ENCODE measurements around the gene HTR1E. TPM values are rescaled to one million over a fixed set of nuclear protein-coding genes. Genes with fewer than 3 reads are reported as not detected.
"Not testable (repeated sequence)": the region's sequence is repeated elsewhere in the genome, so short reads cannot be mapped to it uniquely, and the experiment has no call there.

Gene HTR1E, protein sequence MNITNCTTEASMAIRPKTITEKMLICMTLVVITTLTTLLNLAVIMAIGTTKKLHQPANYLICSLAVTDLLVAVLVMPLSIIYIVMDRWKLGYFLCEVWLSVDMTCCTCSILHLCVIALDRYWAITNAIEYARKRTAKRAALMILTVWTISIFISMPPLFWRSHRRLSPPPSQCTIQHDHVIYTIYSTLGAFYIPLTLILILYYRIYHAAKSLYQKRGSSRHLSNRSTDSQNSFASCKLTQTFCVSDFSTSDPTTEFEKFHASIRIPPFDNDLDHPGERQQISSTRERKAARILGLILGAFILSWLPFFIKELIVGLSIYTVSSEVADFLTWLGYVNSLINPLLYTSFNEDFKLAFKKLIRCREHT
- not detected for total RNA-seq
- long read RNA-seq, donor 1, result 0 reads
- long read RNA-seq, donor 2, result 0 reads

DNA sequence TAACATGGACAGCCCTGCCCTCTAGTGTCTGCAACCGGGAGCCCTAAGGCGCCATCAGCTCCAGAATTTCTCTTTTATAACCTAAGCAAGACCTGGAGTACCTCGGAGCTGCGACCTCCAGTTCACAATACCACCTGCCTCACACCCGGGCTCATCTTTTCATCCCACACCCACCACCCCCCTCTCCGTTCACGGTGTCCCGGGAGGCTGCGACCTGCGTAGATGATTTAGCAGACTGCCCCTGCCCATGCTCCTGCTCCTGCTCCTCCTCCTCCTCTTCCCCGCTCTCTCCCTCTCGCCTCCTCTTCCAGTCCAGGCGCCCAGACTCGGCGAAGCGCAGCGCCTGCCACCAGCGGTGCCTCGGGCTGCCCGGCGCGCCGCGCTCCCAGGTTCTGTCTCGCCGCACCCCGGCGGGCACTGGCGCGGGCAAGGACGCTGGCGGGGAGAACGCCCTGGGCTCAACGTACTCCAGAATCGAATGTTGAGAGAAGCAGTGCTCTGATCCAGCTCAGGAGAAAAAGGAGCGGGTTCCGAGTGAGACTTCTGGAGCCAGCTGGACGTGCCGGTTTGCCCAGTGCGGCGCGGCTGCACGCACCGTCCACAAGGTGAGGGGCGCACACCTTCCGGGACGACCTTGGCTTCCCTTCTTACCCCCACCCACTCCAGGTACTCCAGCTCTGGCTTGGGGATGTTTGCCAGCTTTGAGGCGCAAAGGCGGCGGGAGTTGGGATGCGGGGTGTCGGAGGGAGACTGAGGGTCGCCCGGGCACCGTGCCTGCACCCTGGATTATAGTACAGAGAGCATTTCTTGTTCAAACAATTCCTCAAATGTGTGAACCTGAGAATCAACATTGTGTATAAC, at the start of gene HTR1E:
HTR1E (plus strand) TSS at position 310 of the 861 bp plus-strand sequence. CDS start 77,807 bp downstream, outside the sequence.
- DNase-seq (peak in 1 of 3 donors; percentile 6), ATAC-seq (no peak)
- H3K36me3 ChIP-seq (ENCODE audit: low read depth), result no peaks in the 10 kb centered on the region
- TF ChIP-seq, protein P1, sequence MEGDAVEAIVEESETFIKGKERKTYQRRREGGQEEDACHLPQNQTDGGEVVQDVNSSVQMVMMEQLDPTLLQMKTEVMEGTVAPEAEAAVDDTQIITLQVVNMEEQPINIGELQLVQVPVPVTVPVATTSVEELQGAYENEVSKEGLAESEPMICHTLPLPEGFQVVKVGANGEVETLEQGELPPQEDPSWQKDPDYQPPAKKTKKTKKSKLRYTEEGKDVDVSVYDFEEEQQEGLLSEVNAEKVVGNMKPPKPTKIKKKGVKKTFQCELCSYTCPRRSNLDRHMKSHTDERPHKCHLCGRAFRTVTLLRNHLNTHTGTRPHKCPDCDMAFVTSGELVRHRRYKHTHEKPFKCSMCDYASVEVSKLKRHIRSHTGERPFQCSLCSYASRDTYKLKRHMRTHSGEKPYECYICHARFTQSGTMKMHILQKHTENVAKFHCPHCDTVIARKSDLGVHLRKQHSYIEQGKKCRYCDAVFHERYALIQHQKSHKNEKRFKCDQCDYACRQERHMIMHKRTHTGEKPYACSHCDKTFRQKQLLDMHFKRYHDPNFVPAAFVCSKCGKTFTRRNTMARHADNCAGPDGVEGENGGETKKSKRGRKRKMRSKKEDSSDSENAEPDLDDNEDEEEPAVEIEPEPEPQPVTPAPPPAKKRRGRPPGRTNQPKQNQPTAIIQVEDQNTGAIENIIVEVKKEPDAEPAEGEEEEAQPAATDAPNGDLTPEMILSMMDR (IDR thresholded peaks at IDR 0.05), result no peak
- no peaks in the 10 kb centered on the region for H3K4me1 ChIP-seq (ENCODE audit: low read depth)
- H3K4me3 ChIP-seq, result no peak within 1 kb of the TSS
- intact Hi-C loops (cut with DNase I, micrococcal nuclease), result no loop called here
- no peaks in the 10 kb centered on the region for H3K9me3 ChIP-seq

DNA sequence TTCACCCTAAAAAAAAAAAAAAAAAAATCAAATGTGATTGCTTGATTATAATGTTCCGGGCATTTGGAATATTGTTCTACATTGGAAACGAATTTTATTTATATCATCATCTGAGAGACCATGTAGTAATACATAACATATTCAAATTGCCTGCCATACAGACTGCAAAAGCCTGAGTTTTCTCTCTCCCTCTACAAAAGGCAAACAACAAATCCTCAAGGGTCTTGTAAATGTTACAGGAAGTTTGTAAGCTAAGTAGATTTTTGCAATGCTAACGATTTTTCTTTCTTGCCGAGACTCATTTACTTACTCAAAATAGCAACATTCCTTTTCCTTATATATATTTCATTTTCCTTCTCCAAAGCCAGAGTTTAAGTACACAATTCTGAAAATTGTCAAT, 49.0 kb upstream of the HTR1E start:
- H3K4me1 ChIP-seq (ENCODE audit: low read depth), result no peaks in the 10 kb centered on the region
- intact Hi-C loops (cut with DNase I, micrococcal nuclease), result no loop called here

DNA sequence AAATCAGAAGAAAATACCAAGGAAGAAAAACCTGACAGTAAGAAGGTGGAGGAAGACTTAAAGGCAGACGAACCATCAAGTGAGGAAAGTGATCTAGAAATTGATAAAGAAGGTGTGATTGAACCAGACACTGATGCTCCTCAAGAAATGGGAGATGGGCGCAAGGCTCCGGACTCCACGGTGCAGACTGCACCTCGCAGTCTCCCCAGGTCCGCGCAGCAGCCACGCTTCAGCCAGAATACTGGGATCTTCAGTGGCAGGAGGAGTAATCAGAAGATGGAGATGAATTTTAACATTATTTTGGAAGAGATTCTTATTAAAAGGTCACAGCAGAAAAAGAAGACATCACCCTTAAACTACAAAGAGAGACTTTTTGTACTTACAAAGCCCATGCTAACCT, 40.1 kb upstream of the HTR1E start:
- ATAC-seq, result not testable (repeated sequence)

More for the DNA sequence above, 49.0 kb upstream of the HTR1E start:
- Histone ChIP-seq H3K36me3 (ENCODE audit: low read depth) (no peaks in the 10 kb centered on the region), H3K9me3 (peaks cover 19% of the 10 kb centered on the region), H3K4me3 (no peak overlapping the region)
- TF ChIP-seq, protein P1 (IDR thresholded peaks at IDR 0.05), result no peak
- DNase-seq (no peak), ATAC-seq (no peak)

DNA sequence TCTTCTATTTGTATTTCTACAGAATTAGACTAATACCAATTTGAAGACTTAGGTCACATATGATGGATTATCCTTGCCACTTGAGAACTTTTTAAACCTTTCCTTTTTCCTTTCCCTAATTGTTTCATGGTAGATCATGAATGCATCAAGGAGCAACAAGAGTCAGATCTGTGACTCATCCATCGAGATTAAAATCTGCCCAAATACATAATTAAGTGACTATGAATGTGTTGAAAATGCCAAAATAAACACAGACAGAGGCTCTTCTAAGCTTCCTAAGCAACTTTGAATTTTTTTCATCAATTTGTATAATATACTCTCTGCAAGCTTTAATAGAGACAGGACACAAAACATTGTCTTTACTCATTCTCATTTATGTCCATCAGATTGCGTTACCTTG, 23.5 kb upstream of the HTR1E start:
- Histone ChIP-seq H3K4me3 (no peak overlapping the region), H3K36me3 (ENCODE audit: low read depth) (no peaks in the 10 kb centered on the region), H3K4me1 (ENCODE audit: low read depth) (no peaks in the 10 kb centered on the region), H3K9me3 (no peaks in the 10 kb centered on the region)
- no peak for ATAC-seq
- TF ChIP-seq, protein P1 (IDR thresholded peaks at IDR 0.05), result no peak
- intact Hi-C loops (cut with DNase I, micrococcal nuclease), result no loop called here
- DNase-seq, result no peak

More for the DNA sequence above, 40.1 kb upstream of the HTR1E start:
- H3K4me3 ChIP-seq; intact Hi-C loops (cut with DNase I, micrococcal nuclease); H3K36me3 ChIP-seq (ENCODE audit: low read depth); H3K9me3 ChIP-seq; DNase-seq; H3K4me1 ChIP-seq (ENCODE audit: low read depth): not testable (repeated sequence)

DNA sequence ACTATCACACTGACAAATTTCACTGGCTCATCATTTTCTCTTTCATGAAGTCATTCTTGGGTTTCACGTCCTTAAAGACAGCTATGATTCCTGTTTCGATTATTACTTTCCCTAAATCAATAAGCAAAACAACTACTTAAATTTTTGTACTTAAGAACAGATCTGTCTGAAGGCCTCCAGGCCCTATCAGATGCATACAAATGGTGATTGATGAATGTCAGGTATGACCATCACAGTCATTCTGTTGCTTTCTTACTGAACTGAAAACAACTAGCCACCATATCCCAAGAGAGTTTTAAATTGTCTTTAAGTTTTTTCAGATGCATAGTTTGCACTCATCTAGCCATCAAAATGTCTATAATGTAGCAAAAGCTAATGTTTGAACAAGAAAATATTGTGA, 20.9 kb upstream of the HTR1E start:
- TF ChIP-seq, protein P1 (IDR thresholded peaks at IDR 0.05), result no peak
- no peak overlapping the region for H3K4me3 ChIP-seq
- no peaks in the 10 kb centered on the region for H3K4me1 ChIP-seq (ENCODE audit: low read depth)
- intact Hi-C loops (cut with DNase I, micrococcal nuclease), result no loop called here
- DNase-seq (no peak), ATAC-seq (no peak)
- no peaks in the 10 kb centered on the region for H3K36me3 ChIP-seq (ENCODE audit: low read depth)
- no peaks in the 10 kb centered on the region for H3K9me3 ChIP-seq

DNA sequence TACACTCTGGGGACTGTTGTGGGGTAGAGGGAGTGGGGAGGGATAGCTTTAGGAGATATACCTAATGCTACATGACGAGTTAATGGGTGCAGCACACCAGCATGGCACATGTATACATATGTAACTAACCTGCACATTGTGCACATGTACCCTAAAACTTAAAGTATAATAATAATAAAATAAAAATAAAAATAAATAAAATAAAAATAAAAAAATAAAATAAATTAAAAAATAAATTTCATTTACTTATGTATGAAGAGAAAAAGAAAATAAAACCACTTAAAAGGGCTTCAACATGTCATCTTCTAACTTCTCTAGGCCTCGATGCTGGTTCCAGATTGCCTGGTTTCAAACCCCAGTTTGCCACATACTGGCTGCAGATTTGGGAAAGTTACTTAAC, 10.2 kb upstream of the HTR1E start:
- intact Hi-C loops (cut with DNase I, micrococcal nuclease); DNase-seq; ATAC-seq; H3K9me3 ChIP-seq; H3K36me3 ChIP-seq (ENCODE audit: low read depth); H3K4me3 ChIP-seq; H3K4me1 ChIP-seq (ENCODE audit: low read depth): not testable (repeated sequence)

DNA sequence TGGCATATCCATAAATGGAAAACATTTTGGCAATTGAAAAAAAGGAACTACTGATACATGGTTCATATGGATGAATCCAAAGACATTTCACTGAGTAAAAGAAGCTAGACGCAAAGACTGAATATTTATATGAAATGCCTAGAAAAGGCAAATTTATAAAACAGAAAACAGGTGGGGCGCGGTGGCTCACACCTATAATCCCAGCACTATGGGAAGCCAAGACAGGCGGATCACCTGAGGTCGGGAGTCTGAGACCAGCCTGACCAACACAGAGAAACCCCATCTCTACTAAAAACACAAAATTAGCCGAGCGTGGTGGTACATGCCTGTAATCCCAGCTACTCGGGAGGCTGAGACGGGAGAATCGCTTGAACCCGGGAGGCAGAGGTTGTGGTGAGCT, 9.5 kb upstream of the HTR1E start:
- DNase-seq; H3K9me3 ChIP-seq; H3K36me3 ChIP-seq (ENCODE audit: low read depth); intact Hi-C loops (cut with DNase I, micrococcal nuclease); H3K4me3 ChIP-seq; ATAC-seq; H3K4me1 ChIP-seq (ENCODE audit: low read depth): not testable (repeated sequence)

Data from mucosa of descending colon (tissue), 3 donors.